Measurements from ENCODE around the gene NETO2.
A peak's percentile ranks its signal among the peaks of the same experiment; 100 is the strongest.
"Not testable (repeated sequence)": the region's sequence is repeated elsewhere in the genome, so short reads cannot be mapped to it uniquely, and the experiment has no call there.

Gene NETO2

DNA sequence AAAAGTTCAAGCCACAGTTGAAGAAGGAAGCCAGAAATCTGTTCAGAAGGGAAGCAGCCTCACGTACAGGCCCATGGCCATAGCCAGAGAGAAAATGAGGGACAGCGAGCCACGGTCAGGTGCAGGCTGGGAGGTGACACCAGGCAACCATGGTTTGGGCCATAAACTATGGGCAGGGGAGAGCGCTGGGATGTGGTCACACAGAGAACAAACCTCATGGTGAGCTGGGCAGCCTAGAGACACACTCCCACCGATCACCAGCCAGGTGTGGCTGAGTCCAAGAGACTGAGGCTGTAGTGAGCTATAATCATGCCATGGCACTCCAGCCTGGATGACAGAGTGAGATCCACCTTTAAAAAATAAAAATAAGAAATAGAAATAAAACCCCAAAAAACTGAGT is 76.5 kb downstream of the NETO2 start:
- DNase-seq (ENCODE audit: insufficient read length, low spot score) (no peak), FAIRE-seq (no peak)

- DNase-seq (ENCODE audit: insufficient read length, low spot score) (no peak), FAIRE-seq (no peak)
Measured at GRCh38 chr16:47065766-47066688, 77.7 kb downstream of the NETO2 start.

GRCh38 chr16:47064775-47065174 is 79.0 kb downstream of the NETO2 start:
- DNase-seq (ENCODE audit: insufficient read length, low spot score): no peak
- no peak for FAIRE-seq

DNA sequence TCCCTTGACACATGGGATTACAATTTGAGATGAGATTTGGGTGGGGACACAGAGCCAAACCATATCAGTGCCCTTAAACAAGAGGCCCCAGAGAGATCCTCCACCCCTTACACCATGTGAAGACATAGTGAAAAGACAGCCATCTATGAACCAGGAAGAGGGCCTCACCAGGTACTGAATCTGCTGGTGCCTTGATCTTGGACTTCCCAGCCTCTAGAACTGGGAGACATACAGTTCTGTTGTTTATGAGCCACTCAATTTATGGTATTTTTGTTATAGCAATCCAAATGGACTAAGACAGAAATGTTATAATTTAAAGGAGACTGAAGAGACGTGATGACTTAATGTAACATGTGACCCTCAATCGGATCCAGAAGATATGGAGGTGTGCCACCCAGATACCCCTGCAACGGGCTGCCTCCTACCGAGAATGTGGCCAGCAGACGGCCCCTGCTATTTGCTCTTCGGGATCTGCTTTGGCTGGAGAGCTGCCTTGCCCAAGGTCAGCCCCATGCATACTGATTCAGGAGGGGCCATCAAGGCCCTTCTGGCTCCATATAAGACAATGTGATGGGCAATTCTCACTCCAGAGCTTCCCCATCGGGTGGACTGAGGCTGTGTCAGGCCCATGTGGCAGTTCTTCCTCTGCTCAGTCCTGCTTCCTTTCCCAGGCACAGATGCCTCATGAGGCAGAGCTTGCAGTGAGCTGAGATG is 80.6 kb downstream of the NETO2 start:
- DNase-seq (ENCODE audit: insufficient read length, low spot score) (no peak), FAIRE-seq (no peak)

- DNase-seq (ENCODE audit: insufficient read length, low spot score) (no peak), FAIRE-seq (no peak)
Measured at GRCh38 chr16:47061204-47061603, 82.5 kb downstream of the NETO2 start.

- no peak for DNase-seq (ENCODE audit: insufficient read length, low spot score)
Measured at GRCh38 chr16:47060596-47060995, 83.1 kb downstream of the NETO2 start.

GRCh38 chr16:47059991-47060390 is 83.8 kb downstream of the NETO2 start:
- no peak for FAIRE-seq
- no peak for DNase-seq (ENCODE audit: insufficient read length, low spot score)

More at GRCh38 chr16:47060596-47060995, 83.1 kb downstream of the NETO2 start:
- FAIRE-seq: no peak

- FAIRE-seq; DNase-seq (ENCODE audit: insufficient read length, low spot score): not testable (repeated sequence)
Measured at GRCh38 chr16:47059130-47059529, 84.6 kb downstream of the NETO2 start.

DNA sequence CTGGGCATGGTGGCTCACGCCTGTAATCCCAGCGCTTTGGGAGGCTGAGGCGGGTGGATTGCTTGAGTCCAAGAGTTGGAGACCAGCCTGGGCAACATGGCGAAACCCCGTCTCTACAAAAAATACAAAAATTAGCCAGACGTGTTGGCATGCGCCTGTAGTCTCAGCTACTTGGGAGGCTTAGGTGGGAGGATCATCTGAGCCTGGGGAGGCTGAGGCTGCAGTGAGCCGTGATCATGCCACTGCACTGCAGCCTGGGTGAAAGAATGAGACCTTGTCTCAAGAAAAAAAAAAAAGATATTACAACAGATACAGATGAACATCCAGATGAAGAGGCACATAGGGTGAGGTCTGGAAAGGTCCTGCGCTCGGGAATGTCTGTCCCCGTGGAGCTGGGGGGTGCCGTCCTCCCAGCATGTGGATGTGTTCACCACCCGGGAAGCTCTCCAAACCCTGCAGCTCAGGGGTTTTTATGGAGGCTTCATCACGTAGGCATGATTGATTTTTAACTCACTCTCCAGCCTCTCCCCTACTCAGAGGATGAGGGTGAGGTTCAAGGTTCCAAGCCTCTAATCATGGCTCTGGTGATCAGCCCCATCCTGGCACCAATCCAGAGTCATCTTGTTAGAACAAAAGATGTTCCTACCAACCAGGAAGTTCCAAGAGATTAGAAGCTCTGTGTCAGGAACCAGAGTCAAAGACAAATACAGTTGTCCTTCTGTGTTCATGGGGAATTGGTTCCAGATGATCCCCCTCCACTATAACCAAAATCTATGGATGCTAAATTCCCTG is 85.3 kb downstream of the NETO2 start:
- DNase-seq (ENCODE audit: insufficient read length, low spot score) (no peak), FAIRE-seq (no peak)

GRCh38 chr16:47057630-47057993 is 86.1 kb downstream of the NETO2 start:
- no peak for DNase-seq (ENCODE audit: insufficient read length, low spot score)
- FAIRE-seq: no peak

DNA sequence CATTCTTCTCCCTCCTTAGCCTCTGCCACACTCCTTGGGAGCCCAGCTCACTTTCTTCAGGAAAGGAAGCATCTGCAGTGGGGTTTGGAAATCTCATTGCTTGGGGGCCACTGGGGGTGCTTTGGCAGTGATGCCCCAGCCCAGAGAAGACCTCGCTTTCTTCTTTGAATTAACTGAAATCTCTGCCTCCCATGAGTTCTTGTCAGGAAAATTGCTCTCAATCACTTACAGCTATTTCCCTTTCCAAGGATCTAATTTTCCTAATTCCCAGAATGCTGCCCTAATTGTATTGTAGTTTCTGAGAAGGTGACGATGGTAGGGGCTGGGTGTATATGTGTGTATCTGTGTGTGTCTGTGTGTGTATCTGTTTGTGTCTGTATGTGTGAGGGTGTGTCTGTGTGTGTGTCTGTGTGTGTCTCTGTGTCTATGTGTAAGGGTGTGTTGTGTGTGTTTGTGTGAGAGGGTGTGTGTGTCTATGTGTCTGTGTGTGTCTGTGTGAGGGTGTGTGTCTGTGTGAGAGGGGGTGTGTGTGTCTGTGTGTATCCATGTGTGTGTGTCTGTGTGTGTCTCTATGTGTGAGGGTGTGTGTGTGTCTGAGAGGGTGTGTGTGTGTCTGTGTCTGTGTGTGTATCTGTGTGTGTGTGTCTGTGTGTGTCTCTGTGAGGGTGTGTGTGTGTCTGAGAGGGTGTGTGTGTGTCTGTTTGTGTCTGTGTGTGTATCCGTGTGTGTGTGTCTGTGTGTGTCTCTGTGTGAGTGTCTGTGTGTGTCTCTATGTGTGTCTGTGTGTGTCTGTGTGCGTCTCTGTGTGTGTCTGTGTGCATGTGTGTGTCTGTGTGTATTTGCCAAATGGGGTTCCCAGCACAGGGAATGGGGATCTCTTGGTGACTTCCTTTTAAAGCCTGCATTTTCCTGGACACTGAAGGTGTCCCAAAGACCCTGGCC is 86.8 kb downstream of the NETO2 start:
- DNase-seq (ENCODE audit: insufficient read length, low spot score): no peak
- FAIRE-seq: peak; percentile 97

GRCh38 chr16:47056061-47056460 is 87.7 kb downstream of the NETO2 start:
- FAIRE-seq: not testable (repeated sequence)

DNA sequence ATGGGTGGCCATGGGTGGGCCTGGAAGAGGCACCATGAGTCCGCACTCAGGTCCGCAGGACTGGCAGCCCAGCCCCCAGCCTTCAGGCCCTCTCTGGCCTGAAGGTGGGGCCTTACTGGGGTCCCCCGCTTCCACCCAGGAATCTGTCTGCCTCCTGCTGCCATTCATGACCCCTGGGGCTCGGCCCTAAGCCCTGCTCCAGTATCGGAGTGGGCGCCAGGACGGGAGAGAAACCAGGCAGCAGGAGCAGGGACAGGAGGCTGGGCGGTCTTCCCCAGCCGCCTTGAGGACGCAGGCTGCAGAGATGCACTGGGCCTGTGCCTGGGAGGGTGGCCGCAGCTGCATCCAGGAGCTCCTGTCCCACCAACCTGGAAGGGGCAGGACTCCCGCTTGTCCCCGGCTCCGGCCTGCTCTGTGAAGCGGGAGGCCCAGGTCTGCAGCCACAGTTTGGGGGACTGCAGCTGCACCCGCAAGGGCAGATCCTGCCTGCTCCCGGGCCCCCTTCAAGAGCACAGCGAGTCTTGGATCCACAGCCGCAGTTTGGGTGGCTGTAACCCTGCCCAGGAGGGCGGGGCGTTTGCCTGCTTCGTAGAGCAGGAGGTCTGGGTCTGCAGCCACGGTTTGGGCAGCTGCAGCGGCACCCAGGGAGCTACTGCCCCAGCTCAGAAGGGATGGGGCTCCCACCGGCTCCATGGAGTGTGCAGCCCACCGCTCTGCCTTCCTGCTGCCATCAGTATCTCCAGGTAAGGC is 88.4 kb downstream of the NETO2 start:
- no peak for DNase-seq (ENCODE audit: insufficient read length, low spot score)
- FAIRE-seq: no peak

More at GRCh38 chr16:47056061-47056460, 87.7 kb downstream of the NETO2 start:
- DNase-seq (ENCODE audit: insufficient read length, low spot score): not testable (repeated sequence)

- DNase-seq (ENCODE audit: insufficient read length, low spot score) (no peak), FAIRE-seq (no peak)
Measured at GRCh38 chr16:47054306-47054705, 89.4 kb downstream of the NETO2 start.

- FAIRE-seq (no peak), DNase-seq (ENCODE audit: insufficient read length, low spot score) (no peak)
Measured at GRCh38 chr16:47053895-47054294, 89.8 kb downstream of the NETO2 start.

DNA sequence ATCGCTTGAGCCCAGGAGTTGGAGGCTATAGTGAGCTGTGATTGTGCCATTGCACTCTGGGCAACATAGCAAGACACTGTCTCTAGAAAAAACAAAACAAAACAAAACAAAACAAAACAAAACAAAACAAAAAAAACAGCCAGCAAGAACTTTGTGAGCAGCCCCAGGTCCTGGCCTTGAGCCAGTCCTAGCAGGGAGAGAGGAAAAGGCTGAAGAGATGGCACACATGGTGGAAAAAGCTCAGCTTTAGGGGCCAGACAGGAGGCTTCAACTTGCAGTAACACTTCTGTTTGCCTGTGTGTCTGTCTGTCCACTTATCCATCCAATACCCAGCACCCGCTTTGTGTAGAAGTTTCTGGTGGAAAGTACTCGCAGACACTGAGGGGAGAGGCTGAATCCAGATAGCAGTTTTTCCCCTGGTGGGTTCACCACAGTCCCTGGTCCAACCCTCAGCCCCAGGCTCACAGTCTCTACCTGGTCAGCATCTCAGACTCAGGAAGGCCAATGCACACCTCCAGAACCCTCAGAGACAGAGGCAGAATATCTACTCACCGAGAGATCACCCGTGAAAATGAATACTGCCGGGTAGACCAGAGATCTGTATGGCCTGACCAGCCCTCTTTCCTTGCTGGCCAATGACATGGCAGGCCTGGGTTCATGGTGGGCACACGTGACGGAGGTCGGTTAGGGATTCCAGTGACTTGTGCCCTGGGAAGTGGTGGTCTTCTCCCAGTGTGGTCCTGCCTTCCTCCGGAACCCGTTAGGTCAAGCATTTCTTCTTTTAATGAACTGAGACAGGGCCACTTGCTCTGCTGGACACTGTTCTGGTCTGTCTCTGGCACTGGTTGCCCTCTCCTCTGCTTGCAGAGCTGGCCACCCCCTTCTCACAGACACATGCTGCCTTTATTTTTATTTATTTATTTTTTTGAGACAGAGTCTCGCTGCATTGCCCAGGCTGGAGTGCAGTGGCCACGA is 90.8 kb downstream of the NETO2 start:
- FAIRE-seq (no peak), DNase-seq (ENCODE audit: insufficient read length, low spot score) (no peak)

GRCh38 chr16:47051031-47051430 is 92.7 kb downstream of the NETO2 start:
- no peak for FAIRE-seq
- no peak for DNase-seq (ENCODE audit: insufficient read length, low spot score)
